Cardiac fibroblast (primary cell): ENCODE data around the gene SMG1.
"Not testable (repeated sequence)": the region's sequence is repeated elsewhere in the genome, so short reads cannot be mapped to it uniquely, and the experiment has no call there.

ENCODE experiments used
- DNase-seq, 2 donors: peaks; one replicate each; pipeline versions ENCODE4 v3.0.0 to v3.0.0-alpha.2; 2010; ENCODE audit warnings: low read depth in 2 of 2
- H3K4me3 ChIP-seq, 2 donors: replicated peaks in 1 of 2; 1 replicate in 1 of 2; 2 replicates in 1 of 2; pipeline ENCODE4 v1.5.1; 2011; ENCODE audit warnings: low read depth in 2 of 2, low read length in 2 of 2, mild to moderate bottlenecking in 2 of 2, moderate library complexity in 1 of 2
- TF ChIP-seq, protein P1 (sequence below): IDR thresholded peaks from one replicate; pipeline ENCODE4 v1.5.1; 2011; ENCODE audit warnings: low read depth, mild to moderate bottlenecking, low read length, inconsistent platforms

SMG1 gene

DNA sequence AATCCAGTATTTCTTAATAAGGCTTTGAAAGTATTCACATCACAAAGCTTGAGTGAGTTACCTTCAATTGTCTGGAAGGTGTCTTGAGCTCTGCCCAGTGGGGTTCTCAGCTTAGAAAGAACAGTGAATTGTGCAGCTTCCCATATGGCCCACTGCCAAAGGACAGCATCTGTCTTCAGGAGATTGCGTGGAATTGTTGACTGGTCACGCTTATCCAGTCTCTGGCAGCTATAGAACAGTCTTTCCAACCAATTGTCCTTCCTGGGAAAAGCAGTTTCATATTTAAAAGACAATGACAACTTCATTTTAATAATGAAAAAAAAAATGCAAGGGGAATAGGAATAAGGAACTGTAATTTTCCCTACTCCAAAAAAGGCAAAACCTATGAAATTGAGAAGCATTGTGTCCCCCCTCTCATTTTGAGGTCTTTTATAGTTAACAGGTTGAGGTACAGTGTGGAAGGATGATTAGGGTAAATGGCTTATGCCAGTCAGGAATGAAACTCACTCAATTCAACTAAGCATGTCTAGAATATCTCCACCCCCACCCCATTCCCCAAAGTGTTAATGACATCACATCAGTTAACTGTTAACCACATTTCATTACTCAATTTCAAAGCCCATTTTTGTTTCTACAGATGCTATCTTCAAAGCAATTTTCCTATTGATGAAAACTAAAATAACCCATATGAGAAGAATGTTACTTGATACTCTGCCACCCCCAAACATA lies 57.0 kb downstream of the SMG1 start:
- H3K4me3 ChIP-seq: not testable (repeated sequence)
- DNase-seq: peak; percentile 46 to 49

DNA sequence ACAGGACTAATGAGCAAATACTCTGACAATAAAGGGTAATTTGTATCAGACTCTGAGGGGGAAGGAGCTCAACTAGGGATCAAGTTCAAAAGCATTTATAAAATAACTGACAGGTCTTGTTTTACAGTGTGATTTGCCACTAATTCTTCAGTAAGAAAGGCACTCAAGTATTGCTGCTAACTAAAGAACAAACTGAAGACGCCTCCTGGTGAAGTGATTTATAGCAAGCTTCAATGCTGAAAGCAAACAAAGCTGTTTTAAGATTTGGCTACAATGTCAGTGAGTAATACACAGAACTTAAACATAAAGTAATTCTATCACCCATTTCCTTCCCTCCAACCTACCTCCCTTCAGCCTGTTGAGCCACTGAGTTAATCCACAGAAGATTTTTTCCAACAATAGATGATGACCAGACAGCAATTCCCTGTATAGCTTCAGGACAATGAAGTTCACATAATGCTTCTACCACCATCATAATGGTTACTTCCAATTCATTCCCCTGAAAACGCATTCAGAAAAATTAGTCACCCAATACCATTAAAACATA lies 59.9 kb downstream of the SMG1 start:
- TF ChIP-seq, protein P1, sequence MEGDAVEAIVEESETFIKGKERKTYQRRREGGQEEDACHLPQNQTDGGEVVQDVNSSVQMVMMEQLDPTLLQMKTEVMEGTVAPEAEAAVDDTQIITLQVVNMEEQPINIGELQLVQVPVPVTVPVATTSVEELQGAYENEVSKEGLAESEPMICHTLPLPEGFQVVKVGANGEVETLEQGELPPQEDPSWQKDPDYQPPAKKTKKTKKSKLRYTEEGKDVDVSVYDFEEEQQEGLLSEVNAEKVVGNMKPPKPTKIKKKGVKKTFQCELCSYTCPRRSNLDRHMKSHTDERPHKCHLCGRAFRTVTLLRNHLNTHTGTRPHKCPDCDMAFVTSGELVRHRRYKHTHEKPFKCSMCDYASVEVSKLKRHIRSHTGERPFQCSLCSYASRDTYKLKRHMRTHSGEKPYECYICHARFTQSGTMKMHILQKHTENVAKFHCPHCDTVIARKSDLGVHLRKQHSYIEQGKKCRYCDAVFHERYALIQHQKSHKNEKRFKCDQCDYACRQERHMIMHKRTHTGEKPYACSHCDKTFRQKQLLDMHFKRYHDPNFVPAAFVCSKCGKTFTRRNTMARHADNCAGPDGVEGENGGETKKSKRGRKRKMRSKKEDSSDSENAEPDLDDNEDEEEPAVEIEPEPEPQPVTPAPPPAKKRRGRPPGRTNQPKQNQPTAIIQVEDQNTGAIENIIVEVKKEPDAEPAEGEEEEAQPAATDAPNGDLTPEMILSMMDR: peak; percentile 30
- H3K4me3 ChIP-seq: not testable (repeated sequence)
- peak; percentile 39 to 64 for DNase-seq

DNA sequence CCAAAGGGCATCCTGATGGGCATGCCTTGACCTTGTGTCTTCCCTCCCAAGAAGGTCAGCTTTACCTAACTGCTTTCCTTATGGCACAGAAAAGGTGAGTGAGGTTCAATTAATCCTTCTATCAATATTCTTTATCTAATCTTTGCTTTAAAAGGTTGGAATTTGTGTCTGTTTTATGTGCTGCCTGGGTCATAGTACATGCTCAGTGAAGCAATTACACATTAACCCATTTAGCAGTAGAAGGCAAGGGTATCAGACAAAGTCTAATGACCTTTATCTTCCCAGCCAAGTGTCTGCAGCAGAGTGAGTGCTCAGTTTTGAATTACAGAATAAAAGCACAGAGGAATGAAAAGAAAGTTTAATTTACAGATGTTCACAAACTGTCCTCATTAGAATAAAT lies 63.3 kb downstream of the SMG1 start:
- H3K4me3 ChIP-seq, DNase-seq: not testable (repeated sequence)

DNA sequence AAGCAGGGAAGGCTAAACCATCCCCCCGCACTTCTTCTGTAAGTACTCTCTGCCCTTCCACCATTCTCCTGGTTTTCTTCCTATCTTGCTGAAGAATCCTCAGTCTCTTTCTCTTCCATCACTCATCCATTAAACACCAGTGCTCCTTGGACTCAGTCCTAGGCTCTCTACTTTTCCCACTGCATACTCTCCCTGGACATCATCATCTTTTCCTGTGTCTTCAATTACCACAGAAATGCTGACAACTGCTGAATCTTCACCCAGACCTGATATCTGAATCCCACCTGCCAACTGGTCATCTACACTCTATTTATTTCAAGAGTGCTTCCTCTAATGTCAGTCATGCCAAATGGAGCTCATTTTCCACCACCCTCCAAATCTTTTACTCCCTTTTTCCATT lies 71.0 kb downstream of the SMG1 start:
- no peak overlapping the region for H3K4me3 ChIP-seq
- no peak for DNase-seq
- TF ChIP-seq, protein P1: no peak

DNA sequence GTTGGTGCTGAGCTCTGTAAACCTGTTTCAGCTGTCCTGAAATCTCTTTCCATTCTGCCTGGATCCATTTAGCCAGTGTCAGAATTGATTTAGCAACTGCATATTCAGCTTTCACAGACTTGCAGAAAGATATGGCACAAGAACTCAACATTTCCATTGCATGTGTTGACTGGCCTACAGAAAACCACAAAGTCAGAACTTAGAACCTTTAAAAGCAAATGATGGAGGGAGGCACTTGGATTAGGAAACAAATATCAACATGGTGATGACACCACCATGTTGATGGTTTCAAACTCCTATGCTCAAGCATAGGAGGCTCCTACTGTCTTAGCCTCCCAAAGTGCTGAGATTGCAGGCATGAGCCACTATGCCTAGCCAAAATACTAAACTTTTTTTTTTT lies 72.5 kb downstream of the SMG1 start:
- no peak overlapping the region for H3K4me3 ChIP-seq

DNA sequence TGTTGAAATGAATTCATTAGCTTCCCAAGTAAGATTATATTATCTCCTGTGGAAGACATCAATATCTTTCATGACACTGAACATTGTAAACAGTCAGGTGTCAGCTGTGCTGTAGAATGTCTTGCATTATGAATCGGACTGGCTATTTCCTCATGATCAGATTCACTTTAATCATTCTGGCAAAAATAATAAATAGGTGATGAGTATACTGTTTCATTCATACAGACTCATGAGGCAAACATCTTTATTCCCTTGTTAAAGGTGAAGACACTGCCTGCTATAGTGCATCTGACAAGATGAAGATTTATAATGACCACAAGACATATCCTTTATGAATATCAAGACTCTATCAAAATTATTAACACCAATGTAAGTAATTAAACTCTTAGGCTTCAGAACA lies 73.6 kb downstream of the SMG1 start:
- H3K4me3 ChIP-seq: no peak overlapping the region
- DNase-seq: no peak
- TF ChIP-seq, protein P1: no peak

More for the DNA sequence above, 72.5 kb downstream of the SMG1 start:
- TF ChIP-seq, protein P1: no peak
- no peak for DNase-seq

DNA sequence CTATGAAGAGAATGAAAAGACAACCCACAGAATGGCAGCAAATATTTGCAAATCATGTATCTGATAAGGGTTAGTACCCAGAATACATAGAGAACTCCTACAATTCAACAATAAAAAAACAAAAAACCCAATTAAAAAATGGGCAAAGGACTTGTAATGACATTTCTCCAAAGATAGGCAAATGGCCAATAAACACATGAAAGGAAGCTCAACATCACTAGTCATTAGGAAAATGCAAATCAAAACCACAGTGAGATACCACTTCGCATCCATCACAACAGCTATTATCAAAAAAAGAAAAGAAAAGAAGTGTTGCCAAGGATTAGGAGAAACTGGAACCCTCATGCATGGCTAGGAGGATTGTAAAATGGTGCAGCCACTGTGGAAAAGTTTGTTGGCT lies 79.8 kb downstream of the SMG1 start:
- TF ChIP-seq, protein P1: no peak
- no peak overlapping the region for H3K4me3 ChIP-seq
- no peak for DNase-seq

DNA sequence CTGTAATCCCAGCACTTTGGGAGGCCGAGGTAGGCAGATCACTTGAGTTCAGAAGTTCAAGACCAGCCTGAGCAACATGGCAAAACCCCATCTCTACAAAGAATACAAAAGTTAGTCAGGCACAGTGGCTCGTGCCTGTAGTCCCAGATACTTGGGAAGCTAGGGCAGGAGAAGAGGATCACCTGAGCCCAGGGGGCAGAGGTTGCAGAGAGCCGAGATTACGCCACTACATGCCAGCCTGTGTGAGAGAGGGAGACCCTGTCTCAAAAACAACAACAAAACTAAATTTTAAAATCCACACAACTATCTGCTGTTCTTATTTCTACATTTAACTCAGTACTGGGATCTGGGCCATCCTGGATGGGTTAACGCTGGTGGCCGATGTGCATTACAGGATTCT lies 83.6 kb downstream of the SMG1 start:
- TF ChIP-seq, protein P1: no peak
- DNase-seq: no peak
- H3K4me3 ChIP-seq: no peak overlapping the region
